GM18507 (cell line): ENCODE results near the gene ZMYND15.
A peak's percentile ranks its signal among the peaks of the same experiment; 100 is the strongest.

ENCODE experiments used
- DNase-seq: peaks from one replicate; pipeline ENCODE4 v3.0.0; 2011; ENCODE audit warnings: low read depth; ENCODE audit not compliant: insufficient read length; ENCODE audit errors: extremely low spot score
- FAIRE-seq: peaks from 2 replicates; lab custom pipeline; 2011; peaks lifted over from hg19 to GRCh38; lab: Jason Lieb, UNC

Gene ZMYND15

GRCh38 chr17:4740025-4740351 is 355 bp downstream of the ZMYND15 start:
- no peak for FAIRE-seq
- DNase-seq = no peak

GRCh38 chr17:4740584-4740983 is 951 bp downstream of the ZMYND15 start:
- FAIRE-seq (no peak), DNase-seq (no peak)

- FAIRE-seq (no peak), DNase-seq (no peak)
Observed at GRCh38 chr17:4741544-4741943, 1.9 kb downstream of the ZMYND15 start.

GRCh38 chr17:4742133-4742532 is 2.5 kb downstream of the ZMYND15 start:
- no peak for DNase-seq
- FAIRE-seq = no peak

DNA sequence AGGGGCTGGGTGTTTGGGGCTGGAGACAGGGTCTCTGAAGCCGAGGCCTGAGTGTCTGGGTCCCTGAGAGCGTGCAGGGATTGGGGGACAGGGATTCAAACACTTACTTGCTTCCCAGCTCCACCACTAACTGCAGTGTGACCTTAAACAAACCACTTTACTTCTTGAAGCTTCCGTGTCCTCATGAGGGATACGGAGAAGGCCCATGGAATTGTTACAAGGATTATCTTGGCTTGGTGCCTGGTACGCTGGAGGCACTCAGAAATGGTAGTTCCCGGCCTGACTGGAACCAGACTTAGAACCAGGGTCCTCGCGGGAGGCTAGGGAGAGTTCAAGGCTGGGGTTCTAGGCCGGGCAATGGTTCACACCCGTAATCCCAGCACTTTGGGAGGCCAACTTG is 3.0 kb downstream of the ZMYND15 start:
- DNase-seq (no peak), FAIRE-seq (no peak)

DNA sequence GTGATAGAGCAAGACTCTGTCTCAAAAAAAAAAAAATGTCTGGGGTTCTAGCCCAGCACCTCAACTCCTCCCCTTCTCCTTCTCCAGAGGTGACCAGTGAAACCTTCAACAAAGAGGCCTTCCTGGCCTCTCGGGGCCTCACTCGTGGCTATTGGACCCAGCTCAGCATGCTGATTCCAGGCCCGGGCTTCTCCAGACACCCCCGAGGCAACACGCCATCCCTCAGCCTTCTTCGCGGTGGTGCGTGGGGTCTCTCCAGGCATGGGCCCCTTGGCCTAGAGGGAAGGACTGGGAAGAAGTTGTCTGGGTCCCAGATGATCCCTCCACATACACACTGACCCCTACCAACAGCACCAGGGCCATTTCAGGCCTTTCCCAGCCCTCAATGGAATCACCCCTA is 3.6 kb downstream of the ZMYND15 start:
- FAIRE-seq (no peak), DNase-seq (no peak)

DNA sequence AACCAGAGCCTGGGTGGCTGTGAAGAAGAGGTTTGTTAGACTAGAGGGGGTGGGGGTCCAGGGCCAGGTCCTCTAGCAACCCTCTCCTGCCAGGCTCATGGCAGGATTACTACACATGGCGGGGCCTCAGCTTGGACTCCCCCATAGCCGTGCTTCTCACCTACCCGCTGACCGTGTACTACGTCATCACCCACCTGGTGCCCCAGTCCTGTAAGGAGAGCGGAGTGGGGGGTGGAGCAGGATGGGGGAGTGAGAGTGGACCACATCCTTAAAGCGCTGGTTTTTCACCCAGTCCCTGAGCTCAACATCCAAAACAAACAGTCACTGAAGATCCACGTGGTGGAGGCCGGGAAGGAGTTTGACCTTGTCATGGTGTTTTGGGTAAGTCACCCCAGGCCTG is 4.3 kb downstream of the ZMYND15 start:
- DNase-seq (no peak), FAIRE-seq (no peak)

DNA sequence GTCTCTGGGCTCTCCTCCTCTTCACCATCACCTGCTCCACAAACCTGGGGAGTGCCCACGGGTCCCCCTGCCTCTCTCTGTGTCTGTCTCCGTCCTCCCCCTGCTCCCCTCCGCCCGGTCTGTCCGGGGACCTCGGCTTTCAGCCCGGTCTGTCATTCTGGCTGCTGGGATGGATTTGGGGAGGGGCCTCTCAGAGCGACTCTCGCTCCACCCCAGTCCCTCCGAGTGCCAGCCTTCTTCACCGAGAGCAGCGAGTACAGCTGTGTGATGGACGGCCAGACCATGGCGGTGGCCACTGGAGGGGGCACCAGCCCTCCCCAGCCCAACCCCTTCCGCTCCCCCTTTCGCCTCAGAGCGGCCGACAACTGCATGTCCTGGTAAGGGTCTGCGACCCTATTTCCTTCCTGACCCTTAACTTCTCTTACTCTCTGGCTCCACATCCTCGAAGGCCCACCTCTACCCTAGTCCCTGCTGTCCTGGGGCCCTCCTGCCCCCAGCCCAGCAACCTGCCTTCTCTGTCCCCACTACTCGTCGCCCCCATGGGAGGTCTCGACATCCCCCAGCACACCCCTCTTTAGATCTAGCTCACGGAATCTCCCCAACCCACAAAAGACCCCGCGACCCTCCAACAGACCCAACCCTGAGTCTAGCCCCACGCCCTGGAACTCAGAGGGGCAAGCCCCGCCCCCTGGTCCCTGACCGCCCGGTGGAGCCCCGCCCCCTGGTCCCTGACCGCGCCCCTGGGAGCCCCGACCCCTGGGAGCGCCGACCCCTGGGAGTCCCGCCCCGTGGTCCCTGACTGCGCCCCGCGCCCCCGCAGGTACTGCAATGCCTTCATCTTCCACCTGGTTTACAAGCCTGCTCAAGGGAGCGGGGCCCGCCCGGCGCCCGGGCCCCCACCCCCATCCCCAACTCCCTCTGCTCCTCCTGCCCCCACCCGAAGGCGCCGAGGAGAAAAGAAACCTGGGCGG is 5.7 kb downstream of the ZMYND15 start:
- no peak for DNase-seq
- FAIRE-seq = no peak

- DNase-seq (no peak), FAIRE-seq (peak; percentile 41)
Observed at GRCh38 chr17:4747847-4748246, 8.2 kb downstream of the ZMYND15 start.

- DNase-seq (no peak), FAIRE-seq (no peak)
Observed at GRCh38 chr17:4748686-4749085, 9.1 kb downstream of the ZMYND15 start.

DNA sequence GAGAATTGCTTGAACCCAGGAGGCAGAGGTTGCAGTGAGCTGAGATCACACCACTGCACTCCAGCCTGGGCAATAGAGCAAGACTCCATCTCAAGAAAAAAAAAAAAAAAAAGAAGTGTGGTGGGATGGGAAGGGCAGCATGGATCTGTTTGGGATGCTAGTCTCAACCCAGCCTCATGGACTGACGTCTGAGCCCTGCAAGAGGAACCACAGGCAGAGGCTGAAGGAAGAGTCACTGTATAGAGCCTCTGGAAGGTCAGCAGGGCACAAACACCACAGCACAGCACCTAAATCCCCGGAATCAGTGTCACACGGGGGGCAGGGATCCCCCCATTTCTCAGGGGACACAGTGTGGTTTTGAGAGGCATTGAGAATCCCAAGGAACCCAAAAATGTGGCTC is 11.0 kb downstream of the ZMYND15 start:
- DNase-seq (no peak), FAIRE-seq (no peak)

DNA sequence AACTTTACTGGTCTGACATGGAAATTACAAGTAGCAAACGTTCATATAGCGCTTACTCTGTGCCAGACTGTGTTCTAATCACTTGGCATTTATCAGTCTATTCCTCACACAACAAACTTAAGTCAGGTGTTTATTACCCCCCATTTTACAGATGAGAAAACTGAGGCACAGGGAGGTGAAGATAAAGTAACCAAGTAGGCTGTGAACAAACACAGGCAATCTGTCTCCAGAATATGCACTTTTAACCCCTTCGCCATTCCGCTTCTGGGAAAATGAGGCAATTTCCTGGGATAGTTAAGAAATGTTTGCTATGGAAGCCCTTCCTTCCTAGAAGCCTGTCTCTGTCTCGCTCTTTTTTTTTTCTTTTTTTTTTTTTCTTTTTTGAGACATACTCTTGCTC is 12.3 kb downstream of the ZMYND15 start:
- no peak for DNase-seq
- FAIRE-seq = no peak

- DNase-seq (no peak), FAIRE-seq (no peak)
Observed at GRCh38 chr17:4753392-4753791, 13.8 kb downstream of the ZMYND15 start.

DNA sequence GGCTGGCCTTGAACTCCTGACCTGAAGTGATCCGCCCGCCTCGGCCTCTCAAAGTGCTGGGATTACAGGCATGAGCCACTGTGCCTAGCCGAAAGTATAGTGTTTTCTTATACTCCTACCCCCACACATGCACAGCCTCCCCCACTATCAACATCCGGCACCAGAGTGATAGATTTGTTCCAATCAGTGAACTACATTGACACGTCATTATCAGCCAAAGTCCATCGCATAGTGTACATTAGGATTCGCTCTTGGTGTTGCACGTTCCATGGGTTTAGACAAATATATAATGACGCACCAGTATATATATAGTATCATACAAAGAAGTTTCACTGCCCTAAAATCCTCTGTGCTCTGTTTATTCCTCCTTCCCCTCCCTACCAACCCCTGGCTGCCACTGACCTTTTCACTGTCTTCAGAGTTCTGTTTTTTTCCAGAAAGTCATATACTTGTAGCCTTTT is 20.2 kb downstream of the ZMYND15 start:
- FAIRE-seq (no peak), DNase-seq (no peak)

- no peak for DNase-seq
Observed at GRCh38 chr17:4764595-4764994, 25.0 kb downstream of the ZMYND15 start.

GRCh38 chr17:4766201-4766600 is 26.6 kb downstream of the ZMYND15 start:
- no peak for DNase-seq
- FAIRE-seq = no peak

More at GRCh38 chr17:4764595-4764994, 25.0 kb downstream of the ZMYND15 start:
- FAIRE-seq = no peak

- FAIRE-seq = no peak
Observed at GRCh38 chr17:4766723-4767122, 27.1 kb downstream of the ZMYND15 start.

GRCh38 chr17:4768298-4768697 is 28.7 kb downstream of the ZMYND15 start:
- DNase-seq (no peak), FAIRE-seq (no peak)

More at GRCh38 chr17:4766723-4767122, 27.1 kb downstream of the ZMYND15 start:
- DNase-seq = no peak

DNA sequence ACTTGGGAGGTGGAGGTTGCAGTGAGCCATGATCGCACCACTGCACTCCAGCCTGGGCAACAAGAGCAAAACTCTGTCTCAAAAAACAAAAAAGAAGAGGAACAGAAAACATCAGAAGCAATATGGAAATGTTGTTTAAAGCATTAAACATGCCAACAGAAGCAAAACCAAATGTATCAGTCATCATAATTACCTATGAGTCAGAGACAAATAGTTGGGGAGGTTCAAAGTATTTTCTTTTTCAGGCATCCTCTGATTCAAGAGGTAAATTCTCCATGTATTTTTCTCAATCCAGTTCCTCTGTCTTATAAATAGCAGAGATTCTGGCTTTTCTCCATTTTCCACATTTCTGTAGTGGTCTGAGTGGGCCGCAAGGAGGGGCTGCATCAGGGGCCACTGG is 30.0 kb downstream of the ZMYND15 start:
- DNase-seq = no peak
- FAIRE-seq = no peak

- FAIRE-seq = no peak
- no peak for DNase-seq
Observed at GRCh38 chr17:4771519-4772234, 32.0 kb downstream of the ZMYND15 start, which contains the start of gene TM4SF5. Gene TM4SF5 (plus strand): TSS chr17:4771886. CDS start chr17:4771923, 37 bp downstream.

- no peak for DNase-seq
- FAIRE-seq = no peak
Observed at GRCh38 chr17:4772235-4772613, 32.6 kb downstream of the ZMYND15 start.
